ENCODE results near the gene GPATCH8.

DNA sequence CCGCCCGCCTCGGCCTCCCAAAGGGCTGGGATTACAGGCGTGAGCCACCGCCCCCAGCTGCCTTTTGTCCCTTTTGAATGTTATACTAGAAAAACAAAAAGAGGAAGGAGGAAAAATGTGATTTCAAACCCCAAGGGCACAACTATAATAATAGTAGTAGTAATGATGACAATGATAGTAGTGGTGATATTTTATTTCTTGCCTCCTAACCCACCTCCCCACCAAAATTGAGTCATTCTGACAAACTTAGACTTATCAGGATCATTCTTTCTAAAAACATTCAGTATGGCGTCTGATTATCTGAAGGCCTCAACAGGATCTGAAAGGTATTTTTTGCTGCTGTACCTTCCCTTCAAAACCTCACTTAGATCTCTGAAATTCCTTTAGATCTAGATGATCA lies 13.6 kb downstream of the GPATCH8 start:
- TF ChIP-seq POLR2AphosphoS5 (IDR thresholded peaks at IDR 0.05; ENCODE audit: low read depth, low read length) (no peak), POLR2A (IDR thresholded peaks at IDR 0.05; ENCODE audit: low read depth, low read length) (no peak)

Measured in GM12892 (cell line).